HG03135 (cell line): ENCODE results near the gene H2BK1.
A peak's percentile ranks its signal among the peaks of the same experiment; 100 is the strongest.

Experiments
- ATAC-seq: cut with Tn5 transposase; IDR thresholded peaks from one replicate; pipeline ENCODE4 v1.9.1; 2021; ENCODE audit warnings: mild to moderate bottlenecking, moderate library complexity; ENCODE audit not compliant: unreplicated experiment

Gene H2BK1

GRCh38 chr7:151232917-151233701, 22.8 kb upstream of the H2BK1 start:
- peak; percentile 33 for ATAC-seq

- peak; percentile 97 for ATAC-seq
Measured at GRCh38 chr7:151232091-151232916, 22.0 kb upstream of the H2BK1 start, which contains the start of gene CHPF2. Gene CHPF2, plus strand, starts transcription at chr7:151232483. Its CDS starts 1,529 bp downstream, at chr7:151234012.

GRCh38 chr7:151231080-151231479, 20.8 kb upstream of the H2BK1 start:
- no peak for ATAC-seq

GRCh38 chr7:151229249-151229648, 19.0 kb upstream of the H2BK1 start:
- no peak for ATAC-seq

- ATAC-seq: no peak
Measured at GRCh38 chr7:151228024-151228866, 18.0 kb upstream of the H2BK1 start.

- peak; percentile 99 for ATAC-seq
Measured at GRCh38 chr7:151226875-151227782, 16.8 kb upstream of the H2BK1 start, which contains the start of gene ABCF2. Gene ABCF2, minus strand, starts transcription at chr7:151227205. Its CDS starts 747 bp downstream, at chr7:151226458.

- ATAC-seq: peak; percentile 17
Measured at GRCh38 chr7:151226560-151226874, 16.2 kb upstream of the H2BK1 start.

- ATAC-seq: no peak
Measured at GRCh38 chr7:151225948-151226510, 15.7 kb upstream of the H2BK1 start.

- ATAC-seq: no peak
Measured at GRCh38 chr7:151223728-151224127, 13.4 kb upstream of the H2BK1 start.

- ATAC-seq: no peak
Measured at GRCh38 chr7:151218170-151218569, 7.9 kb upstream of the H2BK1 start.

GRCh38 chr7:151215396-151215795, 5.1 kb upstream of the H2BK1 start:
- ATAC-seq: no peak

GRCh38 chr7:151213826-151214225, 3.5 kb upstream of the H2BK1 start:
- no peak for ATAC-seq

GRCh38 chr7:151212626-151213025, 2.3 kb upstream of the H2BK1 start:
- ATAC-seq: no peak

GRCh38 chr7:151211155-151211772, 976 bp upstream of the H2BK1 start:
- ATAC-seq: no peak

- no peak for ATAC-seq
Measured at GRCh38 chr7:151209588-151209987, 700 bp downstream of the H2BK1 start.

GRCh38 chr7:151208253-151208862, 1.9 kb downstream of the H2BK1 start:
- no peak for ATAC-seq

- ATAC-seq: no peak
Measured at GRCh38 chr7:151207804-151208203, 2.5 kb downstream of the H2BK1 start.

GRCh38 chr7:151207315-151207714, 3.0 kb downstream of the H2BK1 start:
- no peak for ATAC-seq

- ATAC-seq: no peak
Measured at GRCh38 chr7:151206914-151207313, 3.4 kb downstream of the H2BK1 start.
